ENCODE results near the gene KRR1. TPM values are rescaled to one million over a fixed set of nuclear protein-coding genes. Genes with fewer than 3 reads are reported as not detected.
"Not testable (repeated sequence)": the region's sequence is repeated elsewhere in the genome, so short reads cannot be mapped to it uniquely, and the experiment has no call there.

KRR1 gene
- total RNA-seq, 4 donors from 2014 or later: 11.5 to 37.1 (median 24.7) TPM

- Histone ChIP-seq H3K27me3 (no peaks in the 10 kb centered on the region), H3K4me3 (no peak overlapping the region), H3K27ac (no peak overlapping the region), H3K9me3 (no peaks in the 10 kb centered on the region), H3K4me1 (peaks cover 0 to 8% (median 4%) of the 10 kb centered on the region in 4 donors), H3K36me3 (no peaks in the 10 kb centered on the region)
- TF ChIP-seq, protein P1, sequence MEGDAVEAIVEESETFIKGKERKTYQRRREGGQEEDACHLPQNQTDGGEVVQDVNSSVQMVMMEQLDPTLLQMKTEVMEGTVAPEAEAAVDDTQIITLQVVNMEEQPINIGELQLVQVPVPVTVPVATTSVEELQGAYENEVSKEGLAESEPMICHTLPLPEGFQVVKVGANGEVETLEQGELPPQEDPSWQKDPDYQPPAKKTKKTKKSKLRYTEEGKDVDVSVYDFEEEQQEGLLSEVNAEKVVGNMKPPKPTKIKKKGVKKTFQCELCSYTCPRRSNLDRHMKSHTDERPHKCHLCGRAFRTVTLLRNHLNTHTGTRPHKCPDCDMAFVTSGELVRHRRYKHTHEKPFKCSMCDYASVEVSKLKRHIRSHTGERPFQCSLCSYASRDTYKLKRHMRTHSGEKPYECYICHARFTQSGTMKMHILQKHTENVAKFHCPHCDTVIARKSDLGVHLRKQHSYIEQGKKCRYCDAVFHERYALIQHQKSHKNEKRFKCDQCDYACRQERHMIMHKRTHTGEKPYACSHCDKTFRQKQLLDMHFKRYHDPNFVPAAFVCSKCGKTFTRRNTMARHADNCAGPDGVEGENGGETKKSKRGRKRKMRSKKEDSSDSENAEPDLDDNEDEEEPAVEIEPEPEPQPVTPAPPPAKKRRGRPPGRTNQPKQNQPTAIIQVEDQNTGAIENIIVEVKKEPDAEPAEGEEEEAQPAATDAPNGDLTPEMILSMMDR (IDR thresholded peaks at IDR 0.05): no peak
- TF ChIP-seq POLR2A (IDR thresholded peaks at IDR 0.05): no peak
- DNase-seq: no peak
Measured at GRCh38 chr12:75487308-75487707, 24.1 kb downstream of the KRR1 start.

DNA sequence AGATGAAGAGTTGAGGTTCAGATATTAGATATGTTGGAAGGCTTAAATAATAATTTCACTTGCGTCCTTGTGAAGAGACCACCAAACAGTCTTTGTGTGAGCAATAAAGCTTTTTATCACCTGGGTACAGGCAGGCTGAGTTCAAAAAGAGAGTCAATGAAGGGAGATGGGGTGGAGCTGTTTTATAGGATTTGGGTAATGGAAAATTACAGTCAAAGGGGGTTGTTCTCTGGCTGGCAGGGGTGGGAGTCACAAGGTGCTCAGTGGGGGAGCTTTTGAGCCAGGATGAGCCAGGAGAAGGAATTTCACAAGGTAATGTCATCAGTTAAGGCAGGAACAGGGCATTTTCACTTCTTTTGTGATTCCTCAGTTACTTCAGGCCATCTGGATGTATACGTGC lies 27.0 kb downstream of the KRR1 start:
- H3K27me3 ChIP-seq, DNase-seq, H3K4me1 ChIP-seq, H3K36me3 ChIP-seq, H3K4me3 ChIP-seq, H3K9me3 ChIP-seq: not testable (repeated sequence)
- peak overlapping the region in 1 of 4 donors; percentile 4 for H3K27ac ChIP-seq

GRCh38 chr12:75483431-75483830 lies 28.0 kb downstream of the KRR1 start:
- Histone ChIP-seq H3K27ac (peak overlapping the region; percentile 66 to 80 (median 78)), H3K4me1 (peaks cover 0 to 13% (median 7%) of the 10 kb centered on the region in 4 donors), H3K4me3 (peak overlapping the region in 3 of 4 donors; percentile 44 to 49 (median 46)), H3K9me3 (no peaks in the 10 kb centered on the region), H3K27me3 (no peaks in the 10 kb centered on the region), H3K36me3 (no peaks in the 10 kb centered on the region)
- TF ChIP-seq, protein P1 (IDR thresholded peaks at IDR 0.05): no peak
- no peak for TF ChIP-seq POLR2A (IDR thresholded peaks at IDR 0.05)
- DNase-seq: no peak

- peak overlapping the region; percentile 75 to 80 (median 78) for H3K27ac ChIP-seq
Measured at GRCh38 chr12:75482646-75483045, 28.8 kb downstream of the KRR1 start.

DNA sequence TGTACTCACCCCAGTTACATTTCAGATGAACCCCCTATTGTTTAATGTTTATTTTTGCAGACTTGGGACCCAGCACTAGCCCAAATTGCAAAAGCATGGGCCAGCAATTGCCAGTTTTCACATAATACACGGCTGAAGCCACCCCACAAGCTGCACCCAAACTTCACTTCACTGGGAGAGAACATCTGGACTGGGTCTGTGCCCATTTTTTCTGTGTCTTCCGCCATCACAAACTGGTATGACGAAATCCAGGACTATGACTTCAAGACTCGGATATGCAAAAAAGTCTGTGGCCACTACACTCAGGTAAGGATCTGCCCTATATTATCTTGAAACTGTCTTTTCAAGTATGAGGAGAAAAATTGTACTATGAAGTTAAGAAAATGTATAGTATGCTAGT lies 29.6 kb downstream of the KRR1 start:
- no peak for DNase-seq
- peaks cover 0 to 19% (median 7%) of the 10 kb centered on the region in 4 donors for H3K4me1 ChIP-seq
- peak overlapping the region; percentile 41 to 49 (median 45) for H3K4me3 ChIP-seq
- H3K27ac ChIP-seq: peak overlapping the region; percentile 75 to 80 (median 78)
- H3K9me3 ChIP-seq: no peaks in the 10 kb centered on the region
- no peaks in the 10 kb centered on the region for H3K27me3 ChIP-seq
- H3K36me3 ChIP-seq: no peaks in the 10 kb centered on the region
- no peak for TF ChIP-seq POLR2A (IDR thresholded peaks at IDR 0.05)
- TF ChIP-seq, protein P1 (IDR thresholded peaks at IDR 0.05): no peak

More at GRCh38 chr12:75482646-75483045, 28.8 kb downstream of the KRR1 start:
- H3K27me3 ChIP-seq: no peaks in the 10 kb centered on the region
- peak overlapping the region; percentile 16 to 49 (median 45) for H3K4me3 ChIP-seq
- peaks cover 0 to 19% (median 7%) of the 10 kb centered on the region in 4 donors for H3K4me1 ChIP-seq
- no peaks in the 10 kb centered on the region for H3K36me3 ChIP-seq
- no peaks in the 10 kb centered on the region for H3K9me3 ChIP-seq
- TF ChIP-seq POLR2A (IDR thresholded peaks at IDR 0.05): no peak
- TF ChIP-seq, protein P1 (IDR thresholded peaks at IDR 0.05): no peak
- DNase-seq: peak in 1 of 3 donors; percentile 23

DNA sequence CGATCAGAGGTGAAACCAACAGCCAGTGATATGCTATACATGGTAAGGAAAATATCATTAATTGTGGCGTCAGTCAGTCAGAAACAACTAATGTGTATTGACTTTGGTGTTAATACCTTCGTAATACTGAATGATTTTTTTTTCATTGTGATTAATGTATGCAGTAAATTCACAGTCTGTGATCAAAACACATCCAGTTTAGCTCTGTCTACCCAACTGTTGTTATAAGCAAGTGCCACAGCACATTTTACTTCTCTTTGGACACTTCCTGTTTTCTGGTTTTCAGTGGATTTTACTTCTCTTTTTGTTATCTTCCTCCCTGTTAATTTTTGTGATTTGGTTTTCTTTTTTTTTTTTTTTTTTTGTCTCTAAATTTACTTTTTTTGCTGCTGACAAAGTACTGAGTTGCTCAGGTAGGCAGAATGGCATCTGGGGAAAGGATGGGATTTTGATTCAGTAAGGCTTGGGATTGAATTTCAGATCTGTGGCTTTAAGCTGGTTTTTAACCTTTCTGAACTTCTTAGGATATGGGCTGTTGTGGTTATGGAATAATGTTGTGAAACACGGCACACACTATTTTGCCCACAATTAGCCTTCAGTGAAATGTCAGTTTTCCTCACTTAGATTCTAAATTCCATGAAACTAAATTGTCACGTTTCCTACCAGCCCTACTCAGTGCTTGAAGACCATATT lies 30.2 kb downstream of the KRR1 start:
- TF ChIP-seq, protein P1 (IDR thresholded peaks at IDR 0.05): no peak
- no peak for TF ChIP-seq POLR2A (IDR thresholded peaks at IDR 0.05)
- peaks cover 0 to 19% (median 7%) of the 10 kb centered on the region in 4 donors for H3K4me1 ChIP-seq
- no peaks in the 10 kb centered on the region for H3K36me3 ChIP-seq
- H3K4me3 ChIP-seq: peak overlapping the region; percentile 41 to 49 (median 45)
- H3K9me3 ChIP-seq: no peaks in the 10 kb centered on the region
- H3K27me3 ChIP-seq: no peaks in the 10 kb centered on the region
- H3K27ac ChIP-seq: peak overlapping the region; percentile 75 to 80 (median 78)
- no peak for DNase-seq
